ENCODE results near the gene PPARG.

The PPARG gene

DNA sequence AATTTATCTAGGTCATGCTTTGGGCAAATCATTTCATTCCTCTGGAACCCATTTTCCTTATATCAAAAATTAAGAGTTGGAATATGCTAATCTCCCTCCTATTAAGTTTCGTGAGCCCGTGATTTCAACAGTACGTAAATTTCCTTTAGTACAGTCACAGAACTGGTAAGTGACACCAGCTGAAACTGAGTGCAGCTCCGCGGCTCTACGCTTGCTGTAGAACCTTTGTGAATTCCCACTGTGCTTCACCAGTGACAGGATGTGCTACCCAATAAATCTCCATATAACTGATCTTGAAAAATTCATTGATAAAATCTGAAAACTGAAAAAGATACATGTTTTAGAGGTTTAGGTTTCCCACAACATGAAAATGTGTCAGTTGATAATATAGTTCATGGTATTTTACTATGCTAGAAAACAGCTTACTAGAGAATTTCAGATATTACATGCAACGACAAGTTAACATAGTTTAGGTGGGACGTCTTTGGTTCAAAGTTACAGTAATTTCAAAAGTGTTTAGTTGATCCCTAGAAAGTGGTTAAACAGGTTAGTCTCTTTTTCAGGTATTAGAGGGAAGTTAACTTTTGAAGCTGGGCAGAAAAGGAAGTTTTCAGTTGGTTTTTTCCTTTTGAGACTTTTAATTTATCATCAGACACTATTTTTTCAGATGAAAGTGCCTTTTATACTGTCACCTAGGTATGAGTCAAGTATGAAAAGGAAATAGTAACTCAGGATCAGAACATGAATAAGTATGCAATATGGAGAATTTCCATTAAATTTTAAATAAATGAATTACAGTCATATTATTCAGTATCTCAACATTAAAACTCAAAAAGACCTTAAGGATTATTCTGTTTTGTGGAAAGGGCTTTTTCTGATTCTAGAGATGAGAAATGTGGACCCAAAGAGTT is 57.0 kb downstream of the PPARG start:
- Histone ChIP-seq H3K27me3 (ENCODE audit: insufficient read depth, low read length) (no peaks in the 10 kb centered on the region), H3K36me3 (ENCODE audit: insufficient read depth, low read length) (no peaks in the 10 kb centered on the region), H3K4me1 (ENCODE audit: insufficient read depth, low read length, severe bottlenecking) (no peaks in the 10 kb centered on the region), H3K9ac (ENCODE audit: low read length) (no peak overlapping the region), H4K20me1 (ENCODE audit: insufficient read depth, low read length) (no peaks in the 10 kb centered on the region), H3K9me3 (ENCODE audit: low read length) (no peaks in the 10 kb centered on the region), H3K4me3 (ENCODE audit: low read depth, low read length, poor library complexity, severe bottlenecking) (no peak overlapping the region), H3K27ac (ENCODE audit: low read depth, low read length, poor library complexity, severe bottlenecking) (no peak overlapping the region), H3K4me2 (ENCODE audit: low read length) (no peak overlapping the region), H2AFZ (ENCODE audit: low read length) (no peak overlapping the region), H3F3A (ENCODE audit: insufficient read depth, low read length) (no peaks in the 10 kb centered on the region), H3K79me2 (ENCODE audit: insufficient read depth, low read length) (no peaks in the 10 kb centered on the region), H3K9me2 (ENCODE audit: low read depth, low read length) (no peaks in the 10 kb centered on the region)
- TF ChIP-seq, protein P1, sequence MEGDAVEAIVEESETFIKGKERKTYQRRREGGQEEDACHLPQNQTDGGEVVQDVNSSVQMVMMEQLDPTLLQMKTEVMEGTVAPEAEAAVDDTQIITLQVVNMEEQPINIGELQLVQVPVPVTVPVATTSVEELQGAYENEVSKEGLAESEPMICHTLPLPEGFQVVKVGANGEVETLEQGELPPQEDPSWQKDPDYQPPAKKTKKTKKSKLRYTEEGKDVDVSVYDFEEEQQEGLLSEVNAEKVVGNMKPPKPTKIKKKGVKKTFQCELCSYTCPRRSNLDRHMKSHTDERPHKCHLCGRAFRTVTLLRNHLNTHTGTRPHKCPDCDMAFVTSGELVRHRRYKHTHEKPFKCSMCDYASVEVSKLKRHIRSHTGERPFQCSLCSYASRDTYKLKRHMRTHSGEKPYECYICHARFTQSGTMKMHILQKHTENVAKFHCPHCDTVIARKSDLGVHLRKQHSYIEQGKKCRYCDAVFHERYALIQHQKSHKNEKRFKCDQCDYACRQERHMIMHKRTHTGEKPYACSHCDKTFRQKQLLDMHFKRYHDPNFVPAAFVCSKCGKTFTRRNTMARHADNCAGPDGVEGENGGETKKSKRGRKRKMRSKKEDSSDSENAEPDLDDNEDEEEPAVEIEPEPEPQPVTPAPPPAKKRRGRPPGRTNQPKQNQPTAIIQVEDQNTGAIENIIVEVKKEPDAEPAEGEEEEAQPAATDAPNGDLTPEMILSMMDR (IDR thresholded peaks at IDR 0.05; ENCODE audit: low read length): no peak
- TF ChIP-seq EZH2 (IDR thresholded peaks at IDR 0.05; ENCODE audit: borderline replicate concordance, low read length): no peak

- no peaks in the 10 kb centered on the region for H3K4me1 ChIP-seq (ENCODE audit: insufficient read depth, low read length, severe bottlenecking)
- no peak for TF ChIP-seq EZH2 (IDR thresholded peaks at IDR 0.05; ENCODE audit: borderline replicate concordance, low read length)
- TF ChIP-seq, protein P1 (IDR thresholded peaks at IDR 0.05; ENCODE audit: low read length): no peak
- H2AFZ ChIP-seq (ENCODE audit: low read length): no peak overlapping the region
- H3K79me2 ChIP-seq (ENCODE audit: insufficient read depth, low read length): no peaks in the 10 kb centered on the region
- no peaks in the 10 kb centered on the region for H3K9me3 ChIP-seq (ENCODE audit: low read length)
- H3K4me2 ChIP-seq (ENCODE audit: low read length): no peak overlapping the region
- H3F3A ChIP-seq (ENCODE audit: insufficient read depth, low read length): no peaks in the 10 kb centered on the region
- no peak overlapping the region for H3K27ac ChIP-seq (ENCODE audit: low read depth, low read length, poor library complexity, severe bottlenecking)
- 0 out of 2 replicates have a peak, but pooled peaks cover 3% of the 10 kb centered on the region for H3K27me3 ChIP-seq (ENCODE audit: insufficient read depth, low read length)
- H4K20me1 ChIP-seq (ENCODE audit: insufficient read depth, low read length): no peaks in the 10 kb centered on the region
- no peaks in the 10 kb centered on the region for H3K9me2 ChIP-seq (ENCODE audit: low read depth, low read length)
- no peak overlapping the region for H3K9ac ChIP-seq (ENCODE audit: low read length)
- no peaks in the 10 kb centered on the region for H3K36me3 ChIP-seq (ENCODE audit: insufficient read depth, low read length)
- no peak overlapping the region for H3K4me3 ChIP-seq (ENCODE audit: low read depth, low read length, poor library complexity, severe bottlenecking)
Observed at GRCh38 chr3:12347301-12347700, 58.4 kb downstream of the PPARG start.

DNA sequence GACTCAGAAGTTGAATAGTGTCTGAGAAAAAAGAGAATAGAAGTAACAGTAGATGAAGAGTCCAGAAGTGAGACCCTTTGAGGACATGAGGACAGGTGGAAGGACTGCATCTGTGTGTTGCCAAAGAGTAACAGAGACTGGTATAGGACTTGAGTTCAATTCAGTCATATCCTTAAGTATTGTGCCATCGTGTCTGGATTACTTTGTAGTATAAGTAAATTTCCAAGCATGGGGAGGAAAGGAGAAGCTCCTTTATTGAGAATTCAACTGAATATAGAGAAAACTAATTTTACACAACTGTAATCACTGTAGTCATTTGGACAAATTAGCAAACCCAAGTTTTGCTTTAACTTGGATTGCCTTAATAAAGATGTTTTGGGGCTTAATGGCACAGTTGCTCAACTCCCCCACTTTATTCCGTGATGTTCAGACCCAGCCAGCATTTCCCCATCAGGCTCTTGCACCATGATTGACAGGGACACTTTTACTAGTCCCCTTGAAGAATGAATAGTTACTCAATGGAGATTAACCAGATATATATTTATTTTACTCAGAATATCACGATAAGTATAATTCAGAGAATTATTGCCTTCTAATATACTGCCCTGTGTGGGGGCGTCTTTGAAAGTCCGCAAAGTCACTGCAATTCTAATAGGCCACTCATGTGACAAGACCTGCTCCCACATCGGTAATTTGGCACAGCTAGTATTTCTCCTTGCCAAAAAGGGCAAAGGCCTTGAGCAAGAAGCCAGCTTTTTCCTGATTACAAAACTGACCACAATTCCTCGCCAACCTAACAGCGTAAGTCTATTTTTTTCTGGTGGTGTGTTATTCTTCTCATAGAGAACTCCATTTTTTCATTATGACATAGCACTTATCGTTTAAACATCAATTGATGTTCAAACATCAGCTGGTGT is 61.3 kb downstream of the PPARG start:
- Histone ChIP-seq H3K4me2 (ENCODE audit: low read length) (no peak overlapping the region), H3K36me3 (ENCODE audit: insufficient read depth, low read length) (no peaks in the 10 kb centered on the region), H2AFZ (ENCODE audit: low read length) (no peak overlapping the region), H4K20me1 (ENCODE audit: insufficient read depth, low read length) (no peaks in the 10 kb centered on the region), H3K79me2 (ENCODE audit: insufficient read depth, low read length) (no peaks in the 10 kb centered on the region), H3K4me3 (ENCODE audit: low read depth, low read length, poor library complexity, severe bottlenecking) (no peak overlapping the region), H3K9ac (ENCODE audit: low read length) (no peak overlapping the region), H3F3A (ENCODE audit: insufficient read depth, low read length) (no peaks in the 10 kb centered on the region), H3K27me3 (ENCODE audit: insufficient read depth, low read length) (0 out of 2 replicates have a peak, but pooled peaks cover 3% of the 10 kb centered on the region), H3K9me3 (ENCODE audit: low read length) (no peaks in the 10 kb centered on the region), H3K27ac (ENCODE audit: low read depth, low read length, poor library complexity, severe bottlenecking) (no peak overlapping the region), H3K9me2 (ENCODE audit: low read depth, low read length) (no peaks in the 10 kb centered on the region), H3K4me1 (ENCODE audit: insufficient read depth, low read length, severe bottlenecking) (no peaks in the 10 kb centered on the region)
- TF ChIP-seq, protein P1 (IDR thresholded peaks at IDR 0.05; ENCODE audit: low read length): no peak
- no peak for TF ChIP-seq EZH2 (IDR thresholded peaks at IDR 0.05; ENCODE audit: borderline replicate concordance, low read length)
